Calu3 (cell line): ENCODE measurements around the gene RBM38. TPM values are rescaled to one million over a fixed set of nuclear protein-coding genes. Genes with fewer than 3 reads are reported as not detected.
"Not testable (repeated sequence)": the region's sequence is repeated elsewhere in the genome, so short reads cannot be mapped to it uniquely, and the experiment has no call there.

ENCODE experiments used
- BruUV-seq: library from RNA; stranded (reverse); fragments of 400-500 nt; replicated peaks from 2 replicates; lab custom pipeline; 2021; lab: Mats Ljungman, UMichigan
- CTCF ChIA-PET: fragments of 300-600 bp; sonication (Branson Sonifier 250); formaldehyde crosslinking; loops from one replicate; lab custom pipeline; 2022; ENCODE audit warnings: antibody characterized with exemption; lab: Charles Lee
- DNase-seq: peaks from one replicate; pipeline ENCODE4 v3.0.0; 2022
- H3K27ac Mint-ChIP-seq: one replicate; pipeline ENCODE4 v1.8.0; 2022; ENCODE audit warnings: mixed read lengths; ENCODE audit not compliant: unreplicated experiment
- H3K27me3 Mint-ChIP-seq: one replicate; pipeline ENCODE4 v1.8.0; 2022; ENCODE audit warnings: mixed read lengths; ENCODE audit not compliant: unreplicated experiment
- H3K36me3 Mint-ChIP-seq: one replicate; pipeline ENCODE4 v1.8.0; 2022; ENCODE audit warnings: mild to moderate bottlenecking, moderate library complexity, mixed read lengths; ENCODE audit not compliant: insufficient read depth, unreplicated experiment
- H3K4me1 Mint-ChIP-seq: one replicate; pipeline ENCODE4 v1.8.0; 2022; ENCODE audit warnings: mild to moderate bottlenecking, low read depth, mixed read lengths; ENCODE audit not compliant: unreplicated experiment
- H3K4me3 Mint-ChIP-seq: one replicate; pipeline ENCODE4 v1.8.0; 2022; ENCODE audit warnings: mild to moderate bottlenecking, low read depth, moderate library complexity, mixed read lengths; ENCODE audit not compliant: unreplicated experiment
- H3K9me3 Mint-ChIP-seq: one replicate; pipeline ENCODE4 v1.8.0; 2022; ENCODE audit warnings: low read depth, mixed read lengths; ENCODE audit not compliant: unreplicated experiment
- intact Hi-C: fragments of 100-400 bp; cut with micrococcal nuclease; formaldehyde crosslinking; loops from one replicate; pipeline ENCODE4 v1.10.0; 2022; ENCODE audit not compliant: unreplicated experiment
- total RNA-seq: library from RNA; stranded (reverse); gene quantifications from 2 replicates; pipeline ENCODE4 v1.2.3, GENCODE V29; 2022
- TF ChIP-seq, protein P1 (sequence below): fragments of 200-600 bp; IDR thresholded peaks from one replicate; pipeline ENCODE4 v1.8.0; 2022; ENCODE audit warnings: antibody characterized with exemption; ENCODE audit not compliant: unreplicated experiment

The RBM38 gene
- total RNA-seq, 1 experiment from 2014 or later, result 29.5 TPM

DNA sequence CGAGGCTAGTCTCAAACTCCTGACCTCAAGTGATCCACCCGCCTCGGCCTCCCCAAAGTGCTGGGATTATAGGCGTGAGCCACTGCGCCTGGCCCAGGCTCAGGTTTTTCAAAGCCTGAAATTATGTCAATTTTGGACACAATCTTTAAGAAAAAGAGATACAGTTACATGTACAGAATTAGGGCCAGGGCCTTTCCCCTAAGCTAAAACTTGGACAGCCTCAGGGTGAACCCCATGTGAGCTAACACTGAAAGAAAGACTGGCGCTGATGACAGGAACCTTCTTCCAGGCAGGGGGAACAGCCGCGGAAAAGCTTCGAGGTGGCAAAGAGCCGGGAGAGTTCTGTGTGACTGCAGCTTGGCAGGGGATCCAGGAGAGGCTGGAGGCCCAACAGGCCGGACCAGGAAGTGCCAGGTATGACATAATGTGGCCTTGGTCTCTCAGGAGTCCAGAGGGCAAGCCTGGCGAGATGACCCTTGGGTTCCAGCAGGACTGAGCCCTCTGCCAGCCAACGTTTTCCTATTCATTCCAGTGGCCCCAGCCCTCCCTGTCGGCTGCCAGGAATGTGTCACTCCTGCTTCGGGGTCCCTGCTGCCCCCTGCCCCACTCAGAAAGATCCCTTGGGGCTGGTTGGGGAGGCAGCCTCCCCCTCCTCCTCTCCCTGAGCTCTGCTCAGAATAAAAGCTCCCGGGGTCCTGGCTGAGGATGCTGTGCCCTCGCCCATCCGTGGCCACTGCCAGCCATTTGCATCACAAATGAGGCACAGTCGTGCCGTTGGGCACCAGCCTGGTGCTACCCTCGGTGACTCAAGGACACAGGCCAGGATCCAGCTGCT, 37.3 kb downstream of the RBM38 start:
- intact Hi-C loops, result no loop called here
- CTCF ChIA-PET, result interaction anchor here (0.6 to 1.5 kb wide), 3 partner anchors 11 to 70 kb away, joined by 3 to 6 read pairs (median 4); no protein-coding TSS in a partner anchor
- DNase-seq, result no peak
- no peaks in the 10 kb centered on the region for H3K9me3 Mint-ChIP-seq
- H3K4me1 Mint-ChIP-seq, result peaks cover 25% of the 10 kb centered on the region
- H3K4me3 Mint-ChIP-seq, result no peak overlapping the region
- peaks cover 62% of the 10 kb centered on the region for H3K27me3 Mint-ChIP-seq
- TF ChIP-seq, protein P1, sequence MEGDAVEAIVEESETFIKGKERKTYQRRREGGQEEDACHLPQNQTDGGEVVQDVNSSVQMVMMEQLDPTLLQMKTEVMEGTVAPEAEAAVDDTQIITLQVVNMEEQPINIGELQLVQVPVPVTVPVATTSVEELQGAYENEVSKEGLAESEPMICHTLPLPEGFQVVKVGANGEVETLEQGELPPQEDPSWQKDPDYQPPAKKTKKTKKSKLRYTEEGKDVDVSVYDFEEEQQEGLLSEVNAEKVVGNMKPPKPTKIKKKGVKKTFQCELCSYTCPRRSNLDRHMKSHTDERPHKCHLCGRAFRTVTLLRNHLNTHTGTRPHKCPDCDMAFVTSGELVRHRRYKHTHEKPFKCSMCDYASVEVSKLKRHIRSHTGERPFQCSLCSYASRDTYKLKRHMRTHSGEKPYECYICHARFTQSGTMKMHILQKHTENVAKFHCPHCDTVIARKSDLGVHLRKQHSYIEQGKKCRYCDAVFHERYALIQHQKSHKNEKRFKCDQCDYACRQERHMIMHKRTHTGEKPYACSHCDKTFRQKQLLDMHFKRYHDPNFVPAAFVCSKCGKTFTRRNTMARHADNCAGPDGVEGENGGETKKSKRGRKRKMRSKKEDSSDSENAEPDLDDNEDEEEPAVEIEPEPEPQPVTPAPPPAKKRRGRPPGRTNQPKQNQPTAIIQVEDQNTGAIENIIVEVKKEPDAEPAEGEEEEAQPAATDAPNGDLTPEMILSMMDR, result no peak
- BruUV-seq, result no TSS peak
- H3K27ac Mint-ChIP-seq, result no peak overlapping the region
- H3K36me3 Mint-ChIP-seq, result no peaks in the 10 kb centered on the region

DNA sequence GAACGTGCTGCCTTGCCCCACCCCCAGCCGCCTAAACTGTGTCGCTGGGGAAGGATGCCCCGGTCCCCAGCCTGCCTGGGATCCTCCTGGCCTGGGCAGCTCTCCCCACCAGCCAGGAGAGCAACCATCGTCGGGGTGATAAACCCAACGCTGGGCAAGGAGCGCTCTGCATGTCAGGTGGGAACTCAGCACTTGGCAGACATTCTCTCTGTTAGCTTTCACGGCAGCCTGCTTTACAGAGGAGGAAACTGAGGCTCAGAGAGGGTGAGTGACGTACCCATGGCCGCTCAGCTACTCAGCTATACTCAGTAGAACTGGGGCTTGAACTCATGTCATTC, 37.9 kb downstream of the RBM38 start:
- Mint-ChIP-seq H3K9me3 (no peaks in the 10 kb centered on the region), H3K4me3 (no peak overlapping the region), H3K27me3 (peaks cover 56% of the 10 kb centered on the region), H3K4me1 (peaks cover 31% of the 10 kb centered on the region), H3K36me3 (no peaks in the 10 kb centered on the region), H3K27ac (no peak overlapping the region)
- CTCF ChIA-PET, result interaction anchor here (1.2 kb wide), 1 partner anchor 11 kb away, joined by 4 read pairs; no protein-coding TSS in a partner anchor
- DNase-seq, result no peak
- intact Hi-C loops, result no loop called here
- no TSS peak for BruUV-seq
- TF ChIP-seq, protein P1, result no peak

DNA sequence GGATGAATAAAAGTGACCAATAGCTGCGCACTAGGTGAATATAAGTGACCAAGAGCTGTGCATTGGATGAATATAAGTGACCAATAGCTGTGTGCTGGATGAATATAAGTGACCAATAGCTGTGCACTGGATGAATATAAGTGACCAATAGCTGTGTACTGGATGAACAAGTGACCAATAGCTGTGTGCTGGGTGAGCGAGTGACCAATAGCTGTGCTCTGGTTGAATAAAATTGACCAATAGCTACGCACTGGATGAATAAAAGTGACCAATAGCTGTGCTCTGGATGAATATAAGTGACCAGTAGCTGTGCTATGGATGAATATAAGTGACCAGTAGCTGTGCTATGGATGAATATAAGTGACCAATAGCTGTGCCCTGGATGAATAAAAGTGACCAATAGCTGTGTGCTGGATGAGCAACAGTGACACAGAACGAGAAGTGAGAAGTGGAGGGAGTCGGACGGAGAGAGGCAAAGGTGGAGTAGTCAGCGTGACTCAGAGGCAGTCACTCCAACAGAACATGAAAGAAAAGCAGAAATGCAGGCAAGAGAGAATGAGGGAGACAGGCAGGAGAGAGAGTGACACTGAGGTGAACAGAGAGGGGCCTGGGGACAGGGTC, 38.5 kb downstream of the RBM38 start:
- Mint-ChIP-seq H3K27ac (no peak overlapping the region), H3K4me1 (peaks cover 37% of the 10 kb centered on the region), H3K9me3 (no peaks in the 10 kb centered on the region), H3K36me3 (no peaks in the 10 kb centered on the region), H3K4me3 (no peak overlapping the region), H3K27me3 (peaks cover 50% of the 10 kb centered on the region)
- no TSS peak for BruUV-seq
- TF ChIP-seq, protein P1, result no peak
- intact Hi-C loops, result no loop called here
- no peak for DNase-seq
- CTCF ChIA-PET, result no interaction called here

DNA sequence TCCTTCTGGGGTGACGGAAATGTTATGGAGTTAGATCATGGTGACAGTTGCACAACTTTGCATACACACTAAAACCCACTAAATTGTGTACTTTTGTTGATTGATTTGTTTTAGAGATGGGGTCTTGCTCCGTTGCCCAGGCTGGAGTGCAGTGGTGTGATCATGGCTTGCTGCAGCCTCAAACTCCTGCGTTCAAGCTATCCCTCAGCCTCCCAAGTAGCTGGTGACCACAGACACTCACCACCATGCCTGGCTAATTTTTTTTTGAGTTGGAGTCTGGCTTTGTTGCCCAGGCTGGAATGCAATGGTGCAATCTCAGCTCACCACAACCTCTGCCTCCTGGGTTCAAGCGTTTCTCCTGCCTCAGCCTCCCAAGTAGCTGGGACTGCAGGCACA, 39.0 kb downstream of the RBM38 start:
- CTCF ChIA-PET, result interaction anchor here (0.7 kb wide), 1 partner anchor 22 kb away, joined by 3 read pairs; no protein-coding TSS in a partner anchor
- Mint-ChIP-seq H3K27me3 (peaks cover 45% of the 10 kb centered on the region), H3K4me1 (peaks cover 37% of the 10 kb centered on the region)
- H3K36me3 Mint-ChIP-seq, BruUV-seq, H3K9me3 Mint-ChIP-seq, intact Hi-C loops, H3K4me3 Mint-ChIP-seq, DNase-seq, H3K27ac Mint-ChIP-seq: not testable (repeated sequence)

DNA sequence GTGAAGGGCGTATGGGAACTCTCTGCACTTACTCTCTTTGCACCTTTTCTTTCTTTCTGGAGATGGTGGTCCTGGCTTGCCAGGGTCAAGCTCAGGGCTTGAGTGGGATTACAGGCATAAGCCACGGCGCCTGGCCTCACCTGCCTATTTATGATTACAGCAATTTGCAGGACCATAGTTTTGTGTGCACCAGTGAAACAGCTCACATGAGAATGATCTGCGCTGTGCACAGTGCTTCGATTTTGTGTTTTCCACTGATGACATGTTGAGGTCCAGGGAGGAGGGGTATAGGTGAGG, 40.3 kb downstream of the RBM38 start:
- H3K9me3 Mint-ChIP-seq, result no peaks in the 10 kb centered on the region
- no peak overlapping the region for H3K27ac Mint-ChIP-seq
- no TSS peak for BruUV-seq
- H3K4me1 Mint-ChIP-seq, result peaks cover 46% of the 10 kb centered on the region
- H3K36me3 Mint-ChIP-seq, result peaks cover 13% of the 10 kb centered on the region
- H3K27me3 Mint-ChIP-seq, result peaks cover 32% of the 10 kb centered on the region
- no peak for DNase-seq
- intact Hi-C loops, result no loop called here
- CTCF ChIA-PET, result interaction anchor here (0.6 kb wide), 1 partner anchor 938 kb away, joined by 3 read pairs; no protein-coding TSS in a partner anchor
- H3K4me3 Mint-ChIP-seq, result no peak overlapping the region
- TF ChIP-seq, protein P1, result no peak
